Upper lobe of left lung (tissue), 4 donors: Measurements from ENCODE around the gene MRPS15.

ENCODE experiments used
- CTCF ChIP-seq, 6 experiments: fragments of 450-650 bp in 4 of 6; fragments of 200-600 bp in 2 of 6; sonication (generic) in 2 of 6; IDR thresholded peaks; one replicate each; pipeline ENCODE4 v1.5.1; 2016 to 2019; ENCODE audit warnings: antibody characterized with exemption in 6 of 6
- EP300 ChIP-seq, 4 donors: sonication (generic); formaldehyde crosslinking; IDR thresholded peaks; one replicate each; pipeline ENCODE4 v1.5.1; 2017; ENCODE audit warnings: antibody characterized with exemption in 4 of 4, control low read depth in 2 of 4
- POLR2A ChIP-seq, 4 donors: fragments of 450-650 bp; IDR thresholded peaks; one replicate each; pipeline ENCODE4 v1.5.1; 2016 to 2017; ENCODE audit warnings: antibody characterized with exemption in 4 of 4, mild to moderate bottlenecking in 2 of 4
- POLR2AphosphoS5 ChIP-seq, 2 donors: sonication (generic); formaldehyde crosslinking; IDR thresholded peaks; one replicate each; pipeline ENCODE4 v1.5.1; 2017; ENCODE audit warnings: antibody characterized with exemption in 2 of 2

- no peak for TF ChIP-seq POLR2A (IDR thresholded peaks at IDR 0.05)
- TF ChIP-seq CTCF (IDR thresholded peaks at IDR 0.05) = no peak
- TF ChIP-seq POLR2AphosphoS5 (IDR thresholded peaks at IDR 0.05) = no peak
- no peak for TF ChIP-seq EP300 (IDR thresholded peaks at IDR 0.05)
Observed at GRCh38 chr1:36406440-36406839, 57.7 kb downstream of the MRPS15 start.
